OCI-LY1 (cell line): Measurements from ENCODE around the gene PPP2R5C.

Experiments
- EZH2 ChIP-seq: fragments of 200-600 bp; sonication (generic), shearing (Covaris generic); IDR thresholded peaks from 2 replicates; pipeline ENCODE4 v1.8.0; 2017; ENCODE audit warnings: borderline replicate concordance, mixed run types, mild to moderate bottlenecking, antibody characterized with exemption, low read length, moderate library complexity, mixed read lengths
- TF ChIP-seq, protein P1 (sequence below): fragments of 200-600 bp; sonication (generic), shearing (Covaris generic); IDR thresholded peaks from 2 replicates; pipeline ENCODE4 v1.5.1; 2017; ENCODE audit warnings: mild to moderate bottlenecking, antibody characterized with exemption, low read length, moderate library complexity, mixed read lengths

DNA sequence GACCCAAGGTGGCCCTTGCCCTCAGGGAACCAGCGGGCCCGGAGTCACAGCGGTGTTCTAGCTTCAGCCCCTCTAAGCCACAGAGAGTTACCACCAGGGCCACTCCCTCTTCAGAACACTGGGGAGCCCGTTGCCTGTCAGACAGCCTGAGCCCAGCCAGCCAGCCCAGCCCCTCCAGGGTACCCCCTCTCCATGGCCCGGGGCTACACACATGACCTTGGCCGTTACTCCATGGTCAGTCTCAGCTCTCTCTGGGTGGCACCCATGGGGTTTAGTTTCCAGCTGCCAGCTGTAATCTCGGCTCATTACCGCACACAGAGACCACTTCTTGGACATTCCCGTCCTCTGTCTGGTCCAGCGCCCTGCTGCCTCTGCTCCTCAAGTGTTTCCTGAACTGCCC, 35.0 kb downstream of the PPP2R5C start:
- TF ChIP-seq, protein P1, sequence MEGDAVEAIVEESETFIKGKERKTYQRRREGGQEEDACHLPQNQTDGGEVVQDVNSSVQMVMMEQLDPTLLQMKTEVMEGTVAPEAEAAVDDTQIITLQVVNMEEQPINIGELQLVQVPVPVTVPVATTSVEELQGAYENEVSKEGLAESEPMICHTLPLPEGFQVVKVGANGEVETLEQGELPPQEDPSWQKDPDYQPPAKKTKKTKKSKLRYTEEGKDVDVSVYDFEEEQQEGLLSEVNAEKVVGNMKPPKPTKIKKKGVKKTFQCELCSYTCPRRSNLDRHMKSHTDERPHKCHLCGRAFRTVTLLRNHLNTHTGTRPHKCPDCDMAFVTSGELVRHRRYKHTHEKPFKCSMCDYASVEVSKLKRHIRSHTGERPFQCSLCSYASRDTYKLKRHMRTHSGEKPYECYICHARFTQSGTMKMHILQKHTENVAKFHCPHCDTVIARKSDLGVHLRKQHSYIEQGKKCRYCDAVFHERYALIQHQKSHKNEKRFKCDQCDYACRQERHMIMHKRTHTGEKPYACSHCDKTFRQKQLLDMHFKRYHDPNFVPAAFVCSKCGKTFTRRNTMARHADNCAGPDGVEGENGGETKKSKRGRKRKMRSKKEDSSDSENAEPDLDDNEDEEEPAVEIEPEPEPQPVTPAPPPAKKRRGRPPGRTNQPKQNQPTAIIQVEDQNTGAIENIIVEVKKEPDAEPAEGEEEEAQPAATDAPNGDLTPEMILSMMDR, result no peak
- no peak for TF ChIP-seq EZH2
